ENCODE data around the gene CEBPE.

GRCh38 chr14:23146980-23147379 lies 27.9 kb upstream of the CEBPE start:
- TF ChIP-seq CTCF (IDR thresholded peaks at IDR 0.05), result no peak
- no peak for TF ChIP-seq POLR2A (IDR thresholded peaks at IDR 0.05)

Measured in body of pancreas (tissue), 4 donors.